NCI-H2171 treated with DMSO at 0.1 percent for 48 hours (cell line): ENCODE data around the gene IPMK.
"Not testable (repeated sequence)": the region's sequence is repeated elsewhere in the genome, so short reads cannot be mapped to it uniquely, and the experiment has no call there.

ENCODE experiments used
- DNase-seq: peaks from one replicate; lab custom pipeline; 2025; lab: John Stamatoyannopoulos, UW

The IPMK gene

DNA sequence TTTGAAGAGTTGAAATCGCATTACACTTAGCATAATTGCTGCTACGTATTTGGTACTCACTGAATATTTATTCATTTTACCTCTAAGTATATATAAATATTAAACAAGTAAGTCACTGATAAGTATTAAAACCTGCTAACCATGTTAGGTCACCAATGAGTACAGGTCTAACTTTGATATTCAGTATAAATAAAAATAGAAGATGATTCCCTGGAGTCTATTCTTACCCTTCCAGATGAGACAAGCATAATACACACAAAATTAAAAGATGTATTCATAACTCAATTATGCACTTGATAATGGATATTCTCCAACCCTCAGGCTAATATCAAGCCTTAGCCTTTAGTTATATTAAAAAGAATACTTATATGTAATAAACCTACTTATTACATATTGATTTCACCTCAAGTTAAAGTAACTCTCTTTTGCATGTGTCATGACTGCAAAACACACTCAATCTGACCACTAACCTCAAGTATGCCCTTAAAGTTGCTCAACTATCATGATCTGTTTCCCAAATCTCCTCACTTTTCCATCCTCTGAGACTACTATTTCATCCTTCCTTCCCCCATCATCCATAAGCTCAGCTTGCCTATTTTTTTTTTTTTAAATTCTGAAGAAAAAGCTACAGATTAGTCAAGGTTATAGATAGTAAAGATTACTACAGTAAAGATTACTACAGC lies 46.8 kb downstream of the IPMK start:
- no peak for DNase-seq

DNA sequence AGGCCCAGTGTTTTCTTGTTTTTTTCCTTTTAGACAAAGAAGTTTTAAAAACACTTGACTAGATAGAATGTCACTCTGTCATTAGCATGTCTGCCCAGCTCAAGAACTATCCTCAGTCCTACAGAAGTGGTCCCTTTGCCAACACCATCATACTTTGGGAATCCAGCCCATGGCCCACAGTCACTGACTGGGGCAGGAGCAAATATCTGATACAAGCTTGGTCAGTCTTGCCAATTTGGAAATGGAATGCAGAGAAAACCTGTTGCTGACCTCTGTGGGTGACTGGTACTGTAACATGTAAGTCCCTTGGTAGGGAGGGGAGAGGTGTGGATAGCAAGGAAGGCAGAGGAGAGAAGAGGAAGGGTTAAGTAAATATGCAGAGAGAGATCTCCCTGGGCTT lies 47.8 kb downstream of the IPMK start:
- DNase-seq: no peak

DNA sequence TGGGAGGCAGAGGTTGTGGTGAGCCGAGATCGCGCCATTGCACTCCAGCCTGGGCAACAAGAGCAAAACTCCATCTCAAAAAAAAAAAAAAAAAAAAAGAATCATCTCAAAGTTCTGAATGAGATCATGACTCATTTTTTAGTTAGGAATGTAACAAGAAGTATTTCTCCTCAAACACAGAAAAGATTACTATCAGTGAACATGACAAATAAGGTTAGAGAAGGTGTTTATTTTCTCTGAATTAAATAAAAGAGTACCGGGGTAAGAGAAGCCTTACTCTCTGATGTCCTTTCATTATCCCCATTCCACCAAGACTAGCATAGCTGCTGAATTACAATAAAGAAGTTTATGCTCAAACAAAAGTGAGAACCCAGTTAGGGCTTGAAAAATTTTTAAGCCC lies 50.1 kb downstream of the IPMK start:
- DNase-seq: no peak

DNA sequence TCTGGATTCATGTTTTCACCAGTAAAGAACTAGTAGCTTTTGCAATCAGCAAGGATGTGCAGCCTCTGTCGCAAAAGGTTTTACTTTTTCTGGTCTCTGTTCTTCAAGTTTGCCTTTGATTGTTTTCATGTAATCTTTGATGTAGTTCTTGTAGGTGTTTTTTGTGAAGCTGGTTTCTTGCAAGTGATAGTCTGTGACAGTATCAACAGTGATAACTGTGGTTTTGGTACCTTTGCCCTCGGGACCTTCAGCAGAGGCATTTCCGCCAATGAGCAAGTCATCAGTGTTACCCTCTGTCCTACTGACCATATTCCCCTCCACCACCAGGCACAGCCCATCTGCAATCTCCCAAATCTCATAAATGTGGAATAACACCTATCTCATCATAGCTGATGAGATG lies 55.1 kb downstream of the IPMK start:
- no peak for DNase-seq

DNA sequence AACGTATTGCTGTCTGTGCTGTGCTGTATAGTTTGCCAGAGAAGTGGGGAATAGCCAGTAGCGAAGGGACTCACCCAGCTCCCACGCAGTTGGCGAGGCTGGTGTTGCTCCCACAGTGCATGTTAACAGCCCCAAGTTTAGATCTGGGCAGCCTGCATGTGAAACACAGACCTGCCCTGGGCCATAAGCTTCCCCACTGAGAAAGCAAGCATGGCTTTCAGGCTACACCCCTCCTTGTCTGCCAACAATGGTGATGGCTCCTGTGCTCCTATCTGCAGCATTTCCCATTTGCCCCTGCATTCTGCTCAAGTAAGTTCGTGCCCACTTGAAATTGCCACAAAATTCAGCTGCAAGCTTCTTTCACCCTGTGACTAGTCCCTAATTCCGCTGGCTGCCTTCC lies 57.5 kb downstream of the IPMK start:
- DNase-seq: no peak

DNA sequence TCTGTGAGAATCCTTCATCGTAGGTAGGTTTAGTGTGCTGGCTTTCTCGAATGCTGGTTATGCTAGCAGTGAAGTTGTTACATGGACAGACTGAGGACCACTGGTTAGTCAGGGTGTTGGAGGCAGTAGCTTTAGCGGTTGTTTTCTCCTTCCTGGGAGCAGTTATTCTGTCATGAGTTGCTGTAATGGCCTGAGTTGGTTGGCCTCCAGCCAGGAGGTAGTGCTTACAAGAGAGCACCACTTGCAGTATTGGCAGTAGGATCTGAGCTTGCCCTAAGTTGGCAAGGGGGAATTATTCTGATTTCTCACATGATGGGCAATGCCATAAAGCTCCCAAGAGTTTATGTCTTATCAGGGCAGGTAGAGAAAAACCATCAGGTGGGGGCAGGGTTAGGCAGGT lies 58.0 kb downstream of the IPMK start:
- DNase-seq: no peak

DNA sequence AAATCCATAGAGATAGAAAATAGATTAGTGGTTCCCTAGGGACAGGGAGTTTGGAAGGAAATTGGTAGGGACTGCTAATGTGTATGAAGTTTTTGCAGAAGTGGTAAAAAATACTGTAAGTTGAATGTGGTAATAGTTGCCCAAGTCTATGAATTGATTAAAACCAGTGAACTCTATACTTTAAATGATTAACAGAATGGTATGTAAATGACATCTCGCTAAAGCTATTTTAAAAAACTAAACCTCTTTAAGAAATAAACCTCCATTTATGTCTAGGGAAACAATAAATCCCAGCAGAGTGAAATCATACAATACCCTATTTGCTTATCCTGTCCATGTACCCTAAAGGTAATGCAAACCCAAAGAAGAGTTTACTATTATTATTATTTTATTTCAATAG lies 61.4 kb downstream of the IPMK start:
- no peak for DNase-seq

DNA sequence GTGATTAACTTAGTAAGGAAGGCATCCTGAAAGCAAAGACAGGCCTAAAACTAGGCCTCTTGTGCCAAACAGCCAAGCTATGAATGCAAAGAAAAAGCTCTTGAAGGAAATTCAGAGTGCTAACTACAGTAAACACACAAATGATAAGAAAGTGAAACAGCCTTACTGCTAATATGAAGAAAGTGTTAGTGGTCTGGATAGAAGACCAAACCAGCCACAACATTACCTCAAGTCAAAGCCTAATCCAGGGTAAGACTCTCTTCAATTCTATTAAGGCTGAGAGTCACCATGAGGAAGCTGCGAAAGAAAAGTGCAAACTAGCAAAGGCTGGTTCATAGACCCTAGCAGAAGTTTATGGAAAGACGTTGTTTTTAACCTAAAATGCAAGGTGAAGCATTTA lies 66.0 kb downstream of the IPMK start:
- DNase-seq: no peak

DNA sequence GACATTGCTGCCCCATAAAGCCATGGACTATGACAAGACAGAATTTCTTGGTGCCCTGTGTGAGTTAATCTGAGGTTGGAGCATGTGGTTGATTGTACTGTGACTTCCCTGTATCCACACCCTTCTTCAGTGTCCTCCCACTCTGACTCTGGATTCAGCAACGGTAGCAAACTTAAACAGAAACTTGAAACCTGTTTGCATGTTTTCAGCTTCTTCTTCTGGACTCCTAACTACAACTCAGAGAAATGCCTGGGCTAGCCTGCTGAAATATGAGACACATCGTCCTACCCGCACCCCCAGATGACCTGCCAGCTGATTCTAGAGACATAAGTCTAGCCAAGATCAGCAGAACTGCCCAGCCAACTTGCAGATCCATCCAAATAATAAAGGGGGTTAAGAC lies 78.4 kb downstream of the IPMK start:
- DNase-seq: peak; percentile 7

DNA sequence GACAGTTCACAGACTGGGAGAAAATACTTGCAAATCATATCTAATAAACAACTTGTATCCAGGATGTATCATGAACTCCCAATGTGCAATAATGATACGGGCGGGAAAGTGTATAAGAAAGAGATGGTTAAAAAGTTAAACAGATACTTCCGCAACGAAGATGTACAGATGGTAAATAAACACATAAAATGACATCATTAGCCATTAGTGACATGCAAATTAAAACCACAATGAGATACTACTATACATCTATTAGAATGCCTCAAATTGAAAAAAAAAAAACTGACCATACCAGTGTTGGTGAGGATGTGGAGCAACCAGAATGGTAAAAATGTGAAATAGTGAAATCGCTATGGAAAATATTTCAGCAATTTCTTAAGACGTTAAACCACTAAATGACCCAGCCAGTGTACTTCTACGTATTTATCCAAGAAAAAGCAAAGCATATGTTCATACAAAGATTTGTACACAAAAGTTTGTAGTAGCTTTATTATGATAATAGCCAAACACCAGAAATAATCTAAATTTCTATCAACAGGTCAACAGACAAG lies 83.5 kb downstream of the IPMK start:
- no peak for DNase-seq

DNA sequence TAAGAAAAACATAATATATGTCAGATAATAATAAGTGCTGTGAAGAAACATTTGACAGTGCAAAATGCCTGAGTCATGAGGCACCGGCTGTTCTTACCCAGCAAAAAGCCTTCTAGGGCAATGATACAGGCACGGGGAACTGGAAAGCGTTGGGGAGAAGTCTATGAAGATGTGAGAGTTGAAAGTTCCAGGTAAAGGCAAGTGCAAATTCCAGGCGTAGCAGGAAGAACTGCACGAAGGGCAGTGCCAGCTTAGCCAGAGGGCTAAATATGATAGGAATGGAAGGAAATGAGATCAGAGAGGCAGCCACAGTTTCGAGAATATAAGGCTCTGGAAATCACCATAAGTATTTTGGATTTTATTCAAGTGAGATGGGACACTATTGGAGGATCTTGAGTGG lies 87.0 kb downstream of the IPMK start:
- no peak for DNase-seq

DNA sequence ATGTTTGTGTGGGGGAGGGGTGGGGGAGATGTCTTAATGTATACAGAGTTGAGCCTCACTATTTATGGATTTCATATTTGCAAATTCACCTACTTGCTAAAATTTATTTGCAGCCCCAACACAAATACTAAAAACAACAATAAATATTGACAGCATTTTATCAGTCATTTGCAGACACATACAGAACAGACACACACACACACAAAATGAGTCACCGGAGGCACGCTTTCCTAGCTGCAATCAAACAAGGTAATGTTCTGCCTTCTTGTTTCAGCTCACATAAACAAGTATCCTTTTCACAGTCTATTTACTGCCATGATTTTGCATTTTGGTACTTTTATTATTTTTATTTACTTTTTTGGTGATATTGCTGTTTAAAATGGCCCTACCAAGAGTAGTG lies 88.5 kb downstream of the IPMK start:
- no peak for DNase-seq

DNA sequence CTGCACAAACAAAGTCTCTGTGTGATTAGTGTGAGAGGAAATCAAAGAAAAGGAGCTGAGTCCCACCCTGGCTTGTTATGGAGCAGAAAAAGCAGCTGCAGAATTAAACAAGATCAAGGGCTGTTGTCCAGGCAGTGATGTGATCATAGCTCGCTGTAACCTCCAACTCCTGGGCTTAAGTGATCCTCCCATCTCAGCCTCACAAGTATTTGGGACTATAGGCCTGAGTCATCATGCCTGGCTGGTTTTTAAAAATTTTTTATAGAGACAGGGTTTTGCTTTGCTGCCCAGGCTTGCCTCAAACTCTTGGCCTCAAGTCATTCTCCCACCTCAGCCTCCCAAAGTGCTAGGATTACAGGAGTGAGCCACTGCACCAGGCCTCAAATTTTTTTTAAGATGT lies 88.9 kb downstream of the IPMK start:
- DNase-seq: no peak

DNA sequence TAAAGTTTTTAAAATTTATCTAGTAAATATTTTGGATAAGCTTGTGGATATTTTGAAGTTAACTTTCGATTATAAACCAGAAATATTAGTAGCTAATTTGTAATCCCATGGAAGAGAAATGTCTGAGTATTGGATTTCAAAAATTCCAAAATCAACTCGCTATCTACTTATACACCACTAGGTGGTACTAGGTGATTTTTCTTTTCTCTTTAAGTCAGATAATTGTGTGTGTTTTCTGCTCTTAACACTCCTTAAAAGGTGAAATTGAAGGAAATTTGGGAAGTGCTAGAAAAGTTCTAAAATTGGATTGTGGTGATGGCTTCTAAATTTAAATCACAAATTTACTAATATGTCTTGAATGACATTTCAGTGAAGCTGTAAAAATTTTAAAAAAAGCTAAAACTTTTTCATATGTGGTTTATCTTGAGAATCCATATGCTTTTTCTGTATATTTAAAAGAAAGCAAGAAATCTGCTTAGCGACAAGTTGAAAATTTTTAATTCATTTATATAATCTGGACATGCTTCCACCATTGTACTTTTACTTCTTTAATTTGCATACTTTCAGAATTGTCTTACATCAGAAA lies 90.2 kb downstream of the IPMK start:
- DNase-seq: peak; percentile 39

DNA sequence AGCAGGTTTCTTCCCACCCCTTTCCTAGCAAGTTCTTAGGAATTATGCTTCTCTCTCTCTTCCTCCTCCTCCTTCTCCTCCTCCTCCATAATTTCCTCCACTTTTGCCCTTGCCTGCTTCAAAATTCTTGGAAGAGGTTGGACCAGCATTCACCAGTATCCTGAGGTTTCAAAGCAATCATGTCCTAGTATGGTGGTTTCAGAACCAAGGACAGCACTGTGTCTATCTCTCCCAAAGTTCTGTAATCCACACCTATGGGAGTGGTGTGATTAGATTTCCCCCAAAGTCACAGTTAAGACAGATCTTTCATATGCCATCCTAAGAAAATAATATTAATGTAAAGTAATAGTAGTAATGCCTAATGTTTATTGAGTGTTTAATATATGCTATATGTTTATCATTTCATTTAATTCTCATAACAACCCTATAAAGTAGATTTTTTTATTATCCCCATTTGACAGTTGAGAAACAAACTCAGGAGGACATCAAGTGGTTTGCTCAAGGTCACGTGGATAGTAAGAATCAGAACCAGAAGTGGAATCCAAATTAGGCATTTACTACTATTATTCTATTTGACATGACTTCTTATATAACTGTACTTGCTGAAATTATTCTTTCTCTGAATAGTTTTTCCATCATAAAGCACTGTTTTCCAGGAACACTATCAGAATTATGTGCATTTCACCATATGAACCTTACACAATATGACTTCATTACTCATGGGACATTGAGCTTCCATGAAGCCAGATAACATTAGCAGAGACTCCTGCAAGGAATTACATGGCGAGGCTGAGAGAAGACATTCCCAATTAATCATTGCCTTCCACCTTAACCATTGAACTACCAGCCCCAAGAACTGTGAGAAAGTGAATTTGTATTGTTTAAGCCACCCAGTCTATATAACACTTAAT lies 91.4 kb downstream of the IPMK start:
- no peak for DNase-seq

DNA sequence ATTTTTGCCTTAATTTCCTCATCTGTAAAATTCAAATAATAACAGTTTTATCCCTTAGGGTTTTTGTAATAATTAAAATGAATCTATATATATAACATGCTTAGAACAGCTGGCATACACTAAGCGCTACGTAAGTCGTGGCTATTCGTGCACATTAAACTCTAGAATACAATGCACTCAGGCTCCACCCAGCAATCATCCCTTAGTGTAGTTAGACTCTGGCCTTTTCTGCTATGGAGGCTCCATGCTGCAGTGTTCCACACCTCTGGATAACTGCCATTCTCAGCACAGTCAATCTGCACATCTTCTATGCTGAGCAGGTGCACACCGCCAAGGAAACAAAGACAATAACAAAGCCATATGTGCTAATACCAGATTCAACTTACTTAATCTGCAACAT lies 92.9 kb downstream of the IPMK start:
- DNase-seq: no peak

DNA sequence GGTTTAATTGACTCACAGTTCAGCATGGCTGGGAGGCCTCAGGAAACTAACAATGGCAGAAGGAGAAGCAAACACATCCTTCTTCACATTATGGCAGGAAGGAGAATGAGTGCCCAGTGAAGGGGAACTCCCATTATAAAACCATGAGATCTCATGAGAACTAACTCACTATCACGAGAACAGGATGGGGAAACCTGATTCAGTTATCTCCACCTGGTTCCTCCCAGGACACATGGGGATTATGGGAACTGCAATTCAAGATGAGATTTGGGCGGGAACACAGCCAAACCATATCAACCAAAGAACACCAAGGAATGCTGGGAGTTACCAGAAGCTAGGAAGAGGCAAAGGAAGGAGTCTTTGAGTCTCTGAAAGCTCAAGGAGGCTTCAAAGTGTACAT lies 94.3 kb downstream of the IPMK start:
- peak; percentile 1 for DNase-seq

DNA sequence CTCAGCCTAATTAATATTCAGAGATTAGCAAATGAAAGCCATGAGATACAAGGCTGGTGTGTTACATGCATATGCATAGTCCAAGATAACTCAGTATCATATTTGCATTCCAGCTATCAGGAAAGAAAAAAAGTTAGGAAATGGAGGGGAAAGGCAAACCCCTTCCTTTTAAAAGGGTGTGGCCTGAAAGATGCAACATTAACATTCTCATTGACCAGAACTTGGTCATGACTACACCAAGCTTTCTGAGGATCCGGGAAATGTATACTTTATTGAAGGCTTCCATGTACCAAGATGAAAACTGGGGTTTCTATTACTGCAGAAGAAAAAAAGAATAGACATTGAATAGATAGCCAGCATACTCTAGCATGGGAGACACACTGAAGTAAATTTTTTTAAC lies 96.5 kb downstream of the IPMK start:
- DNase-seq: no peak

DNA sequence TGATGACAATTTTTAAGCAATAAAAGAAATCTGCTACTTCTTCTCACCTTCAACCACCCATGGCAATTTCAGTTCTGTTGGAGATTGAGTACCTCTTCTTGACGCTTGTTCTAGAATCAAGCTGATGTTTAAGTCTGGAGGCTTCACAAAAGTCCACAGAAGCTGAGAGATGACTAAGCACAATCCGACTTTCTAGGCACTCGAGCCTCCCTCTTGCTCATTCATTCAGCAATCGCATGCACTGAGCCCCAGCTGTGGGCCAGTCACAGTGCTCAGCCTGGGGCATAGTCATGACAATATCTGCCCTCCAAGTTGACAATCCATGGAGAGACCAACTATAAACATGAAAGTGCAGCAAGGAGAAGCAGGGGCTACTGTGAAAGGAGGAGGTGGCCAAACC lies 103.2 kb downstream of the IPMK start:
- DNase-seq: no peak

DNA sequence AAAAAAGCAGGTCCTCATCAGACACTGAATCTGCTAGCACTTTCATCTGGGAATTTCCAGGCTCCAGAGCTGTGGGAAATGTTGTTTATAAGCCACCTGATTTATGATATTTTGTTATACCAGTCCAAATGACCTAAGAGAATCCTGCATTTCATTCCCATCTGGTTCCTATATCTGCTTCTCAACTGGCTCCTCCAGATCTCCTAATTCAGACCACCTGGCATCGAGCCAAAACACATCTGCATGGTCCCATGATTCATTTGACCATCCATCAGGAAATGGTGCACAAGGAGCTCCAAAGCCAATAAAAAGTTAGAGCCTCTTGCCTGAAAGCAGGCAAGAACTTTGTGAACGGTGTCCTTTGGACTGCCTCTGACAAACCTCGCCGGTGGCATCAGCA lies 108.9 kb downstream of the IPMK start:
- no peak for DNase-seq

DNA sequence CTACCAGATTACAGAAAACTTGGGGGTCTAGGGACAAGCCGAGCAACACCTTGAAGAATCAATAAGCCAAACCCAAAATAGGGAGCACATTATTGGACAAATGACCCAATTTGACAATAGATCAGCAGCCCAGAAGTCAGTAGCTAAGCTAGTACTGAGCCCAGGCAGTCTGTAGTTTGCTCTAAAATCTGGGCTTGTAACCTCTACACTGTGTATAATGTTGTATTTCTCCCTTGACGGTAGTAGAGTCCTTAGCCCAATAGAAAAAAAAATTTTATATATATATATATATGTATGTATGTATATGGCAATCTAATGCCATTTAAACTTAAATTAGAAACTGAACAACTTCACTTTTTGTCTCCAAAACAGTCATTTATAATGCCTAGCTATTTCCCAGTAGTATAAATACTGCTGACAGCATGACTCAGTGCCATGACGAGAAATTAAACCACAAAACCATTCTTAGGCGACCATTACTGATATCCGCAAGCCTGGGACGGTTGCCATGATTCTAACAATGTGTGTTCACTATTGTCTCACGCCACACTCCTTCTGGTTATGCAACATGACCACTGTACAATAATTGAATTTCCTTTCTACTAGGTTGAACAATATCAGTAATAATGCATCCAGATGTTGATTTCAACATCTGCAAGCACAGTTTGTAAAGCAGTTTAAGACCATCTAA lies 110.5 kb downstream of the IPMK start:
- no peak for DNase-seq

DNA sequence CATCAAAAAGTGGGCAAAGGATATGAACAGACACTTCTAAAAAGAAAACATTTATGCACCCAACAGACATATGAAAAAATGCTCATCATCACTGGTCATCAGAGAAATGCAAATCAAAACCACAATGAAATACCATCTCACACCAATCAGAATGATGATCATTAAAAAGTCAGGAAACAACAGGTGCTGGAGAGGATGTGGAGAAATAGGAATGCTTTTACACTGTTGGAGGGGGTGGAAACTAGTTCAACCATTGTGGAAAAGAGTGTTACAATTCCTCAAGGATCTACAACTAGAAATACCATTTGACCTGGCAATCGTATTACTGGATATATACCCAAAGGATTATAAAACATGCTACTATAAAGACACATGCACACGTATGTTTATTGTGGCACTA lies 111.8 kb downstream of the IPMK start:
- DNase-seq: not testable (repeated sequence)
